HepG2 (cell line): ENCODE measurements around the gene GPR183. TPM values are rescaled to one million over a fixed set of nuclear protein-coding genes. Genes with fewer than 3 reads are reported as not detected.

Experiments
- ATAC-seq: fragments of 200-7000 bp; cut with Tn5 transposase; 3 replicates; pipeline ENCODE4 v1.9.1; 2020; ENCODE audit warnings: mild to moderate bottlenecking, moderate library complexity
- BruUV-seq: library from RNA; stranded (reverse); fragments of 400-500 nt; replicated peaks from 2 replicates; lab custom pipeline; 2021; lab: Mats Ljungman, UMichigan
- CTCF ChIA-PET: fragments of 300-600 bp; formaldehyde crosslinking; extraction: SDS; loops from one replicate; lab custom pipeline; 2021; ENCODE audit warnings: low total read pairs, inconsistent platforms, low intra/inter-chr PET ratio; lab: Yijun Ruan, JAX
- POLR2A ChIA-PET: fragments of 350-600 bp; sonication (Branson Sonifier 250); formaldehyde crosslinking; loops from one replicate; lab custom pipeline; 2020; ENCODE audit warnings: antibody characterized with exemption, inconsistent platforms; lab: Yijun Ruan, JAX
- DNase-seq: peaks from one replicate; pipeline ENCODE4 v3.0.0-alpha.2; 2015; ENCODE audit warnings: low spot score
- FAIRE-seq: peaks from 3 replicates; lab custom pipeline; 2011; peaks lifted over from hg19 to GRCh38; lab: Jason Lieb, UNC
- H2AFZ ChIP-seq: one replicate; pipeline ENCODE4 v1.6.1; 2011; ENCODE audit warnings: low read length, inconsistent platforms
- H3K27ac ChIP-seq: fragments of 300-600 bp; 3 replicates; pipeline ENCODE4 v1.8.0; 2011; ENCODE audit warnings: mixed run types, mild to moderate bottlenecking, mixed read lengths, low read length, inconsistent platforms; ENCODE audit not compliant: insufficient read depth; ENCODE audit errors: extremely low read length
- H3K27me3 ChIP-seq, 2 experiments: fragments of 200-600 bp in 1 of 2; 2 replicates in 1 of 2; 3 replicates in 1 of 2; pipeline versions ENCODE4 v1.6.0 to v1.8.0; 2011; ENCODE audit warnings: low read length in 2 of 2, mild to moderate bottlenecking in 2 of 2, moderate library complexity in 2 of 2, inconsistent platforms in 1 of 2; ENCODE audit not compliant: insufficient read depth in 2 of 2, control insufficient read depth in 1 of 2
- H3K36me3 ChIP-seq, 2 experiments: fragments of 200-600 bp in 1 of 2; replicated peaks in 1 of 2; 2 replicates in 1 of 2; 3 replicates in 1 of 2; pipeline versions ENCODE4 v1.5.1 to v1.8.0; 2011; ENCODE audit warnings: low read length in 2 of 2, inconsistent platforms in 1 of 2; ENCODE audit not compliant: insufficient read depth in 2 of 2, control insufficient read depth in 1 of 2
- H3K4me1 ChIP-seq: 2 replicates; pipeline ENCODE4 v1.5.1; 2012; ENCODE audit warnings: low read length, inconsistent platforms; ENCODE audit not compliant: insufficient read depth
- H3K4me2 ChIP-seq: 2 replicates; pipeline ENCODE4 v1.6.0; 2011; ENCODE audit warnings: low read depth, low read length, inconsistent platforms
- H3K4me3 ChIP-seq, 3 experiments: fragments of 200-600 bp in 1 of 3; sonication (generic), shearing (Covaris generic) in 1 of 3; replicated peaks in 1 of 3; 2 replicates each; pipeline ENCODE4 v1.5.1; 2011 to 2016; ENCODE audit warnings: low read length in 3 of 3, inconsistent platforms in 2 of 3, low read depth in 2 of 3, mild to moderate bottlenecking in 2 of 3, control low read depth in 1 of 3, mixed read lengths in 1 of 3; ENCODE audit not compliant: insufficient read depth in 1 of 3
- H3K79me2 ChIP-seq: one replicate; pipeline ENCODE4 v1.6.1; 2011; ENCODE audit warnings: low read length, inconsistent platforms; ENCODE audit not compliant: insufficient read depth
- H3K9ac ChIP-seq: 2 replicates; pipeline ENCODE4 v1.6.0; 2011; ENCODE audit warnings: mild to moderate bottlenecking, low read depth, low read length, inconsistent platforms; ENCODE audit not compliant: insufficient read depth
- H3K9me3 ChIP-seq: 2 replicates; pipeline ENCODE4 v1.5.1; 2012; ENCODE audit warnings: mild to moderate bottlenecking, low read length
- H4K20me1 ChIP-seq: 2 replicates; pipeline ENCODE4 v1.6.0; 2011; ENCODE audit warnings: inconsistent platforms, mild to moderate bottlenecking, low read length, moderate library complexity; ENCODE audit not compliant: insufficient read depth
- EP300 ChIP-seq, 3 experiments: sonication (generic) in 1 of 3; formaldehyde crosslinking in 1 of 3; IDR thresholded peaks; 2 replicates each; pipeline versions ENCODE4 v1.5.1 to v1.6.1; 2011 to 2020; ENCODE audit warnings: low read depth in 2 of 3, low read length in 2 of 3, borderline replicate concordance in 1 of 3, improper control_type of control experiment in 1 of 3, mild to moderate bottlenecking in 1 of 3, missing genetic modification reagents in 1 of 3, moderate library complexity in 1 of 3
- NFATC3 ChIP-seq: sonication (generic); formaldehyde crosslinking; IDR thresholded peaks from 2 replicates; pipeline ENCODE4 v1.5.1; 2020; ENCODE audit warnings: mild to moderate bottlenecking, missing genetic modification reagents
- NFE2L2 ChIP-seq: fragments of 150-350 bp; IDR thresholded peaks from 2 replicates; pipeline ENCODE4 v1.6.1; 2014; ENCODE audit warnings: low read length
- SP4 ChIP-seq: sonication (generic); formaldehyde crosslinking; IDR thresholded peaks from 2 replicates; pipeline ENCODE4 v1.8.1; 2023; ENCODE audit warnings: mild to moderate bottlenecking, missing genetic modification reagents
- YEATS2 ChIP-seq: sonication (generic); formaldehyde crosslinking; IDR thresholded peaks from 2 replicates; pipeline ENCODE4 v1.4.0; 2020; ENCODE audit warnings: missing genetic modification reagents, borderline replicate concordance
- ZNF552 ChIP-seq: sonication (generic); formaldehyde crosslinking; IDR thresholded peaks from 2 replicates; pipeline ENCODE4 v1.9.0; 2022; ENCODE audit warnings: missing genetic modification reagents, mild to moderate bottlenecking, borderline replicate concordance
- ZNF737 ChIP-seq: sonication (generic); formaldehyde crosslinking; IDR thresholded peaks from 2 replicates; pipeline ENCODE4 v1.5.0; 2020; ENCODE audit warnings: missing genetic modification reagents, mild to moderate bottlenecking, borderline replicate concordance
- ZNF781 ChIP-seq: sonication (generic); formaldehyde crosslinking; IDR thresholded peaks from 2 replicates; pipeline ENCODE4 v1.5.1; 2020; ENCODE audit warnings: borderline replicate concordance, mild to moderate bottlenecking, missing genetic modification reagents; ENCODE audit errors: not compliant biosample characterization
- WGBS: methylation state at CpG from one replicate; pipeline ENCODE4 v1.1.6; 2017; ENCODE audit warnings: low lambda C conversion rate; 5-methylcytosine and 5-hydroxymethylcytosine counted together
- in situ Hi-C: cut with HindIII; loops from 2 replicates; pipeline ENCODE4 v1.10.0; 2017; ENCODE audit warnings: low pct_unique_long_range_greater_than_20kb; ENCODE audit not compliant: extremely low pct_ligation_motif_present
- intact Hi-C: fragments of 100-400 bp; cut with micrococcal nuclease; formaldehyde crosslinking; loops from one replicate; pipeline ENCODE4 v1.10.0; 2022; ENCODE audit not compliant: unreplicated experiment
- polyA plus RNA-seq, 8 experiments: library from polyadenylated mRNA; depleted of rRNA in 3 of 8; stranded (reverse) in 7 of 8; unstranded in 1 of 8; fragments of >200 nt; fragmentation: Illumina TruSeq in 4 of 8; extraction: Trizol in 4 of 8; gene quantifications; 2 replicates each; pipeline versions ENCODE4 v1.2.1 to v1.2.3, GENCODE V29; 2011 to 2016; ENCODE audit warnings: low read depth in 4 of 8, missing spikeins in 1 of 8, mixed read lengths in 1 of 8; ENCODE audit not compliant: insufficient read depth in 1 of 8
- total RNA-seq, 5 experiments: library from RNA; depleted of rRNA; stranded (reverse); fragments of >200 nt; fragmentation: Illumina TruSeq; extraction: Trizol; gene quantifications; 2 replicates each; pipeline ENCODE4 v1.2.3, GENCODE V29; 2016; ENCODE audit warnings: low read depth in 1 of 5
- TF ChIP-seq, protein P1 (sequence below): sonication (generic); formaldehyde crosslinking; IDR thresholded peaks from 2 replicates; pipeline ENCODE4 v1.4.0; 2020; ENCODE audit warnings: missing genetic modification reagents
- TF ChIP-seq, protein P2 (sequence below): sonication (generic); formaldehyde crosslinking; IDR thresholded peaks from 2 replicates; pipeline ENCODE4 v1.4.0; 2020; ENCODE audit warnings: missing genetic modification reagents
- TF ChIP-seq, protein P3 (sequence below): sonication (generic); formaldehyde crosslinking; IDR thresholded peaks from 2 replicates; pipeline ENCODE4; 2020; ENCODE audit warnings: missing genetic modification reagents, mild to moderate bottlenecking, borderline replicate concordance

Gene GPR183
- total and polyA plus RNA-seq, 2 of the 13 experiments (the other 11 are each of a cell fraction or from before 2014, with no cell fraction given): not detected

DNA sequence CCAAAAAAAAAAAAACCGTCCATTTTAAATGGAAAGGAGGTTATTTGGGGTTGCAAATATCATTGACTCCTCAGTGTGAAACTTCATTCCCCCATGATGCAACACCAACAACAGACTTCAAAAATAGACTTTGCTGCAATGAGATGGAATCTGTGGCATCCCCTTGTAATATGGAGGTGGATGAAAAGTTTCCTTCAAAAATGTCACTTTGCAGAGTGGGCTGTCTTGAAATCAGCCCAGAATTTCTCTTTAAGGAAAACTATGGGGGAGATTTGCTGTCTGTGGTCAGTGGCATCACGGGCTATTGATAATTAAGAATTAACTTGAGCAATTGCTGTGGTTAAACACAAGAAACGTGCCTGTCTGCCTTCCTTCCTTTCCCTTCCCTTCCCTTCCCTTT is 50.5 kb downstream of the GPR183 start:
- no peaks in the 10 kb centered on the region for H3K9me3 ChIP-seq
- no peak overlapping the region for H3K27ac ChIP-seq
- H3K79me2 ChIP-seq: no peaks in the 10 kb centered on the region
- no peak overlapping the region for H3K4me3 ChIP-seq
- peaks cover 22% of the 10 kb centered on the region for H3K4me1 ChIP-seq
- BruUV-seq: no TSS peak
- H3K4me2 ChIP-seq: no peak overlapping the region
- intact Hi-C loops: no loop called here
- peaks cover 7 to 12% of the 10 kb centered on the region in 2 experiments; a peak in 4 of 5 replicates for H3K36me3 ChIP-seq
- WGBS: 99% methylated on average over 3 of the region's 3 CpGs
- H4K20me1 ChIP-seq: peaks cover 3% of the 10 kb centered on the region; the same call in 1 of the 2 replicates
- no peak overlapping the region for H2AFZ ChIP-seq
- ChIA-PET POLR2A (interaction anchor here (1.1 kb wide), 1 partner anchor 56 kb away, joined by 4 read pairs; the partner anchor contains the start of gene UBAC2), CTCF (no interaction called here)
- no peaks in the 10 kb centered on the region for H3K27me3 ChIP-seq
- H3K9ac ChIP-seq: no peak overlapping the region
- DNase-seq (no peak), ATAC-seq (no peak), FAIRE-seq (no peak)
- in situ Hi-C loops: no loop called here
- TF ChIP-seq, protein P1, sequence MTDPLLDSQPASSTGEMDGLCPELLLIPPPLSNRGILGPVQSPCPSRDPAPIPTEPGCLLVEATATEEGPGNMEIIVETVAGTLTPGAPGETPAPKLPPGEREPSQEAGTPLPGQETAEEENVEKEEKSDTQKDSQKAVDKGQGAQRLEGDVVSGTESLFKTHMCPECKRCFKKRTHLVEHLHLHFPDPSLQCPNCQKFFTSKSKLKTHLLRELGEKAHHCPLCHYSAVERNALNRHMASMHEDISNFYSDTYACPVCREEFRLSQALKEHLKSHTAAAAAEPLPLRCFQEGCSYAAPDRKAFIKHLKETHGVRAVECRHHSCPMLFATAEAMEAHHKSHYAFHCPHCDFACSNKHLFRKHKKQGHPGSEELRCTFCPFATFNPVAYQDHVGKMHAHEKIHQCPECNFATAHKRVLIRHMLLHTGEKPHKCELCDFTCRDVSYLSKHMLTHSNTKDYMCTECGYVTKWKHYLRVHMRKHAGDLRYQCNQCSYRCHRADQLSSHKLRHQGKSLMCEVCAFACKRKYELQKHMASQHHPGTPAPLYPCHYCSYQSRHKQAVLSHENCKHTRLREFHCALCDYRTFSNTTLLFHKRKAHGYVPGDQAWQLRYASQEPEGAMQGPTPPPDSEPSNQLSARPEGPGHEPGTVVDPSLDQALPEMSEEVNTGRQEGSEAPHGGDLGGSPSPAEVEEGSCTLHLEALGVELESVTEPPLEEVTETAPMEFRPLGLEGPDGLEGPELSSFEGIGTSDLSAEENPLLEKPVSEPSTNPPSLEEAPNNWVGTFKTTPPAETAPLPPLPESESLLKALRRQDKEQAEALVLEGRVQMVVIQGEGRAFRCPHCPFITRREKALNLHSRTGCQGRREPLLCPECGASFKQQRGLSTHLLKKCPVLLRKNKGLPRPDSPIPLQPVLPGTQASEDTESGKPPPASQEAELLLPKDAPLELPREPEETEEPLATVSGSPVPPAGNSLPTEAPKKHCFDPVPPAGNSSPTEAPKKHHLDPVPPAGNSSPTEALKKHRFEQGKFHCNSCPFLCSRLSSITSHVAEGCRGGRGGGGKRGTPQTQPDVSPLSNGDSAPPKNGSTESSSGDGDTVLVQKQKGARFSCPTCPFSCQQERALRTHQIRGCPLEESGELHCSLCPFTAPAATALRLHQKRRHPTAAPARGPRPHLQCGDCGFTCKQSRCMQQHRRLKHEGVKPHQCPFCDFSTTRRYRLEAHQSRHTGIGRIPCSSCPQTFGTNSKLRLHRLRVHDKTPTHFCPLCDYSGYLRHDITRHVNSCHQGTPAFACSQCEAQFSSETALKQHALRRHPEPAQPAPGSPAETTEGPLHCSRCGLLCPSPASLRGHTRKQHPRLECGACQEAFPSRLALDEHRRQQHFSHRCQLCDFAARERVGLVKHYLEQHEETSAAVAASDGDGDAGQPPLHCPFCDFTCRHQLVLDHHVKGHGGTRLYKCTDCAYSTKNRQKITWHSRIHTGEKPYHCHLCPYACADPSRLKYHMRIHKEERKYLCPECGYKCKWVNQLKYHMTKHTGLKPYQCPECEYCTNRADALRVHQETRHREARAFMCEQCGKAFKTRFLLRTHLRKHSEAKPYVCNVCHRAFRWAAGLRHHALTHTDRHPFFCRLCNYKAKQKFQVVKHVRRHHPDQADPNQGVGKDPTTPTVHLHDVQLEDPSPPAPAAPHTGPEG: no peak
- TF ChIP-seq, protein P2, sequence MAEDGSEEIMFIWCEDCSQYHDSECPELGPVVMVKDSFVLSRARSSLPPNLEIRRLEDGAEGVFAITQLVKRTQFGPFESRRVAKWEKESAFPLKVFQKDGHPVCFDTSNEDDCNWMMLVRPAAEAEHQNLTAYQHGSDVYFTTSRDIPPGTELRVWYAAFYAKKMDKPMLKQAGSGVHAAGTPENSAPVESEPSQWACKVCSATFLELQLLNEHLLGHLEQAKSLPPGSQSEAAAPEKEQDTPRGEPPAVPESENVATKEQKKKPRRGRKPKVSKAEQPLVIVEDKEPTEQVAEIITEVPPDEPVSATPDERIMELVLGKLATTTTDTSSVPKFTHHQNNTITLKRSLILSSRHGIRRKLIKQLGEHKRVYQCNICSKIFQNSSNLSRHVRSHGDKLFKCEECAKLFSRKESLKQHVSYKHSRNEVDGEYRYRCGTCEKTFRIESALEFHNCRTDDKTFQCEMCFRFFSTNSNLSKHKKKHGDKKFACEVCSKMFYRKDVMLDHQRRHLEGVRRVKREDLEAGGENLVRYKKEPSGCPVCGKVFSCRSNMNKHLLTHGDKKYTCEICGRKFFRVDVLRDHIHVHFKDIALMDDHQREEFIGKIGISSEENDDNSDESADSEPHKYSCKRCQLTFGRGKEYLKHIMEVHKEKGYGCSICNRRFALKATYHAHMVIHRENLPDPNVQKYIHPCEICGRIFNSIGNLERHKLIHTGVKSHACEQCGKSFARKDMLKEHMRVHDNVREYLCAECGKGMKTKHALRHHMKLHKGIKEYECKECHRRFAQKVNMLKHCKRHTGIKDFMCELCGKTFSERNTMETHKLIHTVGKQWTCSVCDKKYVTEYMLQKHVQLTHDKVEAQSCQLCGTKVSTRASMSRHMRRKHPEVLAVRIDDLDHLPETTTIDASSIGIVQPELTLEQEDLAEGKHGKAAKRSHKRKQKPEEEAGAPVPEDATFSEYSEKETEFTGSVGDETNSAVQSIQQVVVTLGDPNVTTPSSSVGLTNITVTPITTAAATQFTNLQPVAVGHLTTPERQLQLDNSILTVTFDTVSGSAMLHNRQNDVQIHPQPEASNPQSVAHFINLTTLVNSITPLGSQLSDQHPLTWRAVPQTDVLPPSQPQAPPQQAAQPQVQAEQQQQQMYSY (CRISPR knock-in tag): no peak
- TF ChIP-seq ZNF552: no peak
- TF ChIP-seq EP300 (IDR thresholded peaks at IDR 0.05; ENCODE audit: low read depth in 2 of 2, low read length in 2 of 2): no peak
- TF ChIP-seq EP300 (CRISPR knock-in tag; IDR thresholded peaks at IDR 0.05; ENCODE audit: borderline replicate concordance): no peak
- no peak for TF ChIP-seq ZNF781 (CRISPR knock-in tag)
- no peak for TF ChIP-seq NFATC3 (CRISPR knock-in tag)
- no peak for TF ChIP-seq NFE2L2
- TF ChIP-seq YEATS2 (CRISPR knock-in tag): no peak
- no peak for TF ChIP-seq ZNF737 (CRISPR knock-in tag)
- TF ChIP-seq, protein P3, sequence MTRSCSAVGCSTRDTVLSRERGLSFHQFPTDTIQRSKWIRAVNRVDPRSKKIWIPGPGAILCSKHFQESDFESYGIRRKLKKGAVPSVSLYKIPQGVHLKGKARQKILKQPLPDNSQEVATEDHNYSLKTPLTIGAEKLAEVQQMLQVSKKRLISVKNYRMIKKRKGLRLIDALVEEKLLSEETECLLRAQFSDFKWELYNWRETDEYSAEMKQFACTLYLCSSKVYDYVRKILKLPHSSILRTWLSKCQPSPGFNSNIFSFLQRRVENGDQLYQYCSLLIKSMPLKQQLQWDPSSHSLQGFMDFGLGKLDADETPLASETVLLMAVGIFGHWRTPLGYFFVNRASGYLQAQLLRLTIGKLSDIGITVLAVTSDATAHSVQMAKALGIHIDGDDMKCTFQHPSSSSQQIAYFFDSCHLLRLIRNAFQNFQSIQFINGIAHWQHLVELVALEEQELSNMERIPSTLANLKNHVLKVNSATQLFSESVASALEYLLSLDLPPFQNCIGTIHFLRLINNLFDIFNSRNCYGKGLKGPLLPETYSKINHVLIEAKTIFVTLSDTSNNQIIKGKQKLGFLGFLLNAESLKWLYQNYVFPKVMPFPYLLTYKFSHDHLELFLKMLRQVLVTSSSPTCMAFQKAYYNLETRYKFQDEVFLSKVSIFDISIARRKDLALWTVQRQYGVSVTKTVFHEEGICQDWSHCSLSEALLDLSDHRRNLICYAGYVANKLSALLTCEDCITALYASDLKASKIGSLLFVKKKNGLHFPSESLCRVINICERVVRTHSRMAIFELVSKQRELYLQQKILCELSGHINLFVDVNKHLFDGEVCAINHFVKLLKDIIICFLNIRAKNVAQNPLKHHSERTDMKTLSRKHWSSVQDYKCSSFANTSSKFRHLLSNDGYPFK (CRISPR knock-in tag): no peak
- TF ChIP-seq SP4 (CRISPR knock-in tag): no peak
